WI38 (cell line): ENCODE data around the gene F7.

ENCODE experiments used
- H3K4me3 ChIP-seq: 2 replicates; pipeline ENCODE4 v1.5.1; 2011; ENCODE audit warnings: low read depth, mild to moderate bottlenecking, control low read depth, low read length
- CTCF ChIP-seq: IDR thresholded peaks from 2 replicates; pipeline ENCODE4 v1.5.1; 2012; ENCODE audit warnings: low read depth, mild to moderate bottlenecking, control low read depth, low read length

F7 gene

GRCh38 chr13:113114511-113115362 lies 9.1 kb downstream of the F7 start:
- TF ChIP-seq CTCF: no peak
- H3K4me3 ChIP-seq: no peak overlapping the region

DNA sequence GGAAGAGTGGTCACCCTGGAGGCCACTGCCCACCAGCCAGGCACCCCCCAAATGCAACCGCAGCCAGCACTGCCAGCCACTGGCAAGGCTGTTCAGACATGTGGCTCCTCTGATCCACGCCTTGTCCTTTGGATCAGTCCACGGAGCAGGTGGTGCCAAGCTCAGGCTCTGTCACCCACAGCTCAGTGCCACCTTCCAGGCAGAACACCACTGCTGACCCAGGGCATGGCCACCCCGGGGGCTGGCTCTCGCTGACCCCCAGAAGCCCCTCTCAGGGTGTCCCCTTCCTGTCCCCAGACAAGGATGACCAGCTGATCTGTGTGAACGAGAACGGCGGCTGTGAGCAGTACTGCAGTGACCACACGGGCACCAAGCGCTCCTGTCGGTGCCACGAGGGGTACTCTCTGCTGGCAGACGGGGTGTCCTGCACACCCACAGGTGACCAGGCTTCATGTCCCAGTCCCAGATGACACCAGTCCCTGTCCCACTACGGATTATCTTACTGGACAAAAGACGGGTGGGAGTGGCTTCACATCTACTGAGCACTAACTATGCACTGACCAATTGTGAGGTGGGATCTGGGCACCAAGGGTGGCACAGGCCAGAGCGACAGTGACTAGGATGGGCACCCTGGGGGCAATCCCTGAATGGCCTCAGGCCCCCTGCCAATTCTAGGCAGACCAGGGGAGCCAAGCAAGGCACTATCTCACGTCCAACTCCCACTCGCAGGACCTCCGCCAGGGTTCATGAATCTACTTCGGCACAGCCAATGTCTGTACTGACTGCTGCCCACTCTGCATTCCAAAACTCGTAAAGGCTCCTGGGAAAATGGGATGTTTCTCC lies 10.0 kb downstream of the F7 start:
- no peak overlapping the region for H3K4me3 ChIP-seq
- no peak for TF ChIP-seq CTCF

DNA sequence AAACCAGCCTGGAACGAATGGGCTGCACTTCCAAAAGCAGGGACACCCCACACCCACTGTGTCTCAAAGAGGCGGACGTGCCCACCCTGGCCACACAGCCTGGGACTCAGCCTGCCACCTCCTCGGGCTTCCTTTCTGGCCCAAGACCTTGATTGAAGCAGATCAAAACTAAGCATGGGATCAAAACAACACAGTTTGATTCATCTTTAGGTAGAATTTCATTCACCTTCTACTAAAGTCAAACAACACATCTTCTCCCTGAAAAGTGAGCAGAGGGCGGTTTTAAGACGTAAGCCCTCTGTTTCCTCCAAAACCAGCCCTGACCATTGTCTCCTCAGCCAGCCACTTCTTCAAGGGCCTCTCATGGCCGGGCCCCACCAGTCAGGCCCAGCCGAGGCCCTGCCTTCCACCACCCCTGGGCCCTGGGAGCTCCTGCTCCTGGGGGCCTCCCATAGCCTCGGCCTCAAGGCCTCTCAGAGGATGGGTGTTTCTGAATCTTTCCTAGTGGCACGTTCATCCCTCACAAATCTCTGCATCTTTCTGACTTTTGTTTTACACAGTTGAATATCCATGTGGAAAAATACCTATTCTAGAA lies 10.7 kb downstream of the F7 start:
- H3K4me3 ChIP-seq: no peak overlapping the region
- TF ChIP-seq CTCF: no peak

DNA sequence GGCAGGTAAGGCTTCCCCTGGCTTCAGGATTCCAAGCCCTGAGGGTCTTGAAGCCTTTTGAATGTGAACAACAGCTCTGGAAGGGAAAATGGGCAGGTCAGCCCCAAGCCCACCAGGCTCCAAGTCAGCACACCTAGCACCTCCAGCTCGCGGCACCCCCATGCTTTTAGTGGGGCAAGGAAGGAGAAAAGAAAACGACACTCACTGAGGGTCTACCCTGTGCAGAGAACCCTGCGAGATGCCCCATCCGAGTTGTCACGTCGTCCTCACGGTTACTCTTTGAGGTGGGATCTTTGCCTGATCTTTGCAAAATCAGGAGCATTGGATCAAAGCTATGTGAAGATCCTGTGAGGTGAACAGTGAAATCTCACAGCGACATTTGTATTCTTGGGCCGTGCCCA lies 11.3 kb downstream of the F7 start:
- TF ChIP-seq CTCF: no peak
- no peak overlapping the region for H3K4me3 ChIP-seq

DNA sequence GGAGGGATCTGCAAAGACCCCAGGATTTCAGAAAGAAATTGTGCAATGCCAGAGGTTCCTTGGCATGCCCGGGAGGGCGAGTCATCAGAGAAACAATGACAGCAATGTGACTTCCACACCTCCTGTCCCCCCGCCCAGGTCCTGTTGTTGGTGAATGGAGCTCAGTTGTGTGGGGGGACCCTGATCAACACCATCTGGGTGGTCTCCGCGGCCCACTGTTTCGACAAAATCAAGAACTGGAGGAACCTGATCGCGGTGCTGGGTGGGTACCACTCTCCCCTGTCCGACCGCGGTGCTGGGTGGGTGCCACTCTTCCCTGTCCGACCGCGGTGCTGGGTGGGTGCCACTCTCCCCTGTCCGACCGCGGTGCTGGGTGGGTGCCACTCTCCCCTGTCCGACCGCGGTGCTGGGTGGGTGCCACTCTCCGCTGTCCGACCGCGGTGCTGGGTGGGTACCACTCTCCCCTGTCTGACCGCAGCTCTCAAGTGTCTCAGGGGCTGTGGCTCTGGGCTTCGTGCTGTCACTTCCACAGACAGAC lies 11.8 kb downstream of the F7 start:
- no peak overlapping the region for H3K4me3 ChIP-seq
- no peak for TF ChIP-seq CTCF

- TF ChIP-seq CTCF: no peak
- H3K4me3 ChIP-seq: no peak overlapping the region
Observed at GRCh38 chr13:113117911-113118260, 12.3 kb downstream of the F7 start.
